Gastroesophageal sphincter (tissue), 4 donors: Measurements from ENCODE around the gene NR2F2. TPM values are rescaled to one million over a fixed set of nuclear protein-coding genes. Genes with fewer than 3 reads are reported as not detected.

Source experiments
- ATAC-seq: fragments of 150-250 bp; one replicate; pipeline ENCODE4 v1.9.1; 2016; ENCODE audit warnings: mild to moderate bottlenecking, moderate library complexity
- H3K27ac ChIP-seq, 4 donors: fragments of 200-600 bp; sonication (generic) in 3 of 4; 1 replicate in 3 of 4; 2 replicates in 1 of 4; pipeline ENCODE4 v1.5.1; 2016 to 2019
- H3K27me3 ChIP-seq: fragments of 200-600 bp; sonication (generic); one replicate; pipeline ENCODE4 v1.5.1; 2019
- H3K36me3 ChIP-seq, 2 donors: fragments of 200-600 bp; sonication (generic); one replicate each; pipeline ENCODE4 v1.5.1; 2019; ENCODE audit warnings: control low read depth in 1 of 2
- H3K4me1 ChIP-seq, 3 donors: fragments of 200-600 bp; sonication (generic); 1 replicate in 2 of 3; 2 replicates in 1 of 3; pipeline ENCODE4 v1.5.1; 2016 to 2019; ENCODE audit warnings: control low read depth in 2 of 3
- H3K4me3 ChIP-seq, 2 donors: fragments of 200-600 bp; sonication (generic); one replicate each; pipeline ENCODE4 v1.5.1; 2019; ENCODE audit warnings: mild to moderate bottlenecking in 1 of 2, moderate library complexity in 1 of 2
- H3K9me3 ChIP-seq, 3 donors: fragments of 200-600 bp; sonication (generic); one replicate each; pipeline ENCODE4 v1.5.1; 2017 to 2019; ENCODE audit warnings: control low read depth in 2 of 3
- CTCF ChIP-seq, 4 experiments: fragments of 200-600 bp in 2 of 4; fragments of 450-650 bp in 2 of 4; sonication (generic) in 1 of 4; IDR thresholded peaks; one replicate each; pipeline ENCODE4 v1.5.1; 2017 to 2019; ENCODE audit warnings: antibody characterized with exemption in 4 of 4, mild to moderate bottlenecking in 2 of 4, moderate library complexity in 2 of 4
- EP300 ChIP-seq: sonication (generic); formaldehyde crosslinking; IDR thresholded peaks from one replicate; pipeline ENCODE4 v1.6.1; 2017; ENCODE audit warnings: antibody characterized with exemption, mild to moderate bottlenecking
- POLR2A ChIP-seq, 2 donors: fragments of 450-650 bp; IDR thresholded peaks; one replicate each; pipeline ENCODE4 v1.6.1; 2017; ENCODE audit warnings: antibody characterized with exemption in 2 of 2, mild to moderate bottlenecking in 2 of 2, moderate library complexity in 1 of 2
- POLR2AphosphoS5 ChIP-seq: sonication (generic); formaldehyde crosslinking; IDR thresholded peaks from one replicate; pipeline ENCODE4 v1.6.1; 2017; ENCODE audit warnings: antibody characterized with exemption
- WGBS, 2 donors: methylation state at CpG; one replicate each; pipeline ENCODE4 v1.1.5; 2018; ENCODE audit warnings: low coverage in 1 of 2; 5-methylcytosine and 5-hydroxymethylcytosine counted together
- total RNA-seq, 4 donors: library from RNA; depleted of rRNA; stranded (reverse); fragments of >200 nt; gene quantifications; one replicate each; pipeline ENCODE4 v1.1.0, GENCODE V29; 2016

Gene NR2F2
- total RNA-seq, 4 donors from 2014 or later = 82.7 to 126 (median 91.8) TPM

- peak overlapping the region in 1 of 2 donors; percentile 40 for H3K4me3 ChIP-seq
- ATAC-seq = no peak
- no peak for TF ChIP-seq POLR2A (IDR thresholded peaks at IDR 0.05)
- no peak for TF ChIP-seq CTCF (IDR thresholded peaks at IDR 0.05)
- peak; percentile 70 for TF ChIP-seq POLR2AphosphoS5
- TF ChIP-seq EP300 = no peak
- no peaks in the 10 kb centered on the region for H3K9me3 ChIP-seq
- H3K4me1 ChIP-seq = peaks cover 0 to 93% (median 19%) of the 10 kb centered on the region in 3 donors
- peak overlapping the region; percentile 75 to 98 (median 94) for H3K27ac ChIP-seq
- H3K36me3 ChIP-seq = no peaks in the 10 kb centered on the region
- WGBS, 2 donors = 40 to 41% methylated on average over 3 to 5 of the region's 12 CpGs
- H3K27me3 ChIP-seq = no peaks in the 10 kb centered on the region
Observed at GRCh38 chr15:96352604-96353405, 22.3 kb downstream of the NR2F2 start.

DNA sequence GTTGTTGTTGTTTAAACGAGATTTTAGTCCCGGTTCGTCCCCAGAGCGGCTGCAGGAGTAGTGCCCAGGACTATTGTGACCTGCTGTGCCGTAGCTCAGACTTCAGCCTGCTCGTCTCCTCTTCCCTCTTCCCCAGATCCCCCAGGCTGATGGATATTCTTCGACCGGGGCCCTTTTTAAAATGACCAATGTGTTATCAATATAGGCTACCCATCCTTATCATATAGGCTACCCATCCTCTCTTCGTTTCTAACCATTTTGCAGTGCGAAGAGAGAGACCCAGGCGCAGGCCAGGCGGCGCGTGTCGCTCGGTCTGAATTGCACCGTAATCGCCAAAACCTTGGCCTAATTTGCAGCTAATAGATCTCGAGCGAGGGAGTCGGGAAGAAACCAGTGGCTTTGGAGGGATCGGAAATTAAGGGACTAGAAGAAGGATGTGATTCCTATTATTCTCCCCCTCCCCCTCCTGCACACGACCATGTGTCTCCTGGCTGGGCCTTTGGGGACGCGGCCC lies 23.0 kb downstream of the NR2F2 start:
- no peaks in the 10 kb centered on the region for H3K27me3 ChIP-seq
- peak overlapping the region; percentile 75 to 98 (median 94) for H3K27ac ChIP-seq
- H3K4me3 ChIP-seq = peak overlapping the region in 1 of 2 donors; percentile 73
- no peaks in the 10 kb centered on the region for H3K36me3 ChIP-seq
- TF ChIP-seq POLR2A (IDR thresholded peaks at IDR 0.05) (no peak), POLR2AphosphoS5 (peak; percentile 10)
- peaks cover 0 to 93% (median 19%) of the 10 kb centered on the region in 3 donors for H3K4me1 ChIP-seq
- no peaks in the 10 kb centered on the region for H3K9me3 ChIP-seq
- WGBS, 2 donors = 37 to 70% methylated on average over 11 to 25 of the region's 25 CpGs
- no peak for ATAC-seq

GRCh38 chr15:96353930-96354730 lies 23.6 kb downstream of the NR2F2 start:
- 0 to 5% methylated on average over 7 to 9 of the region's 67 CpGs for WGBS, 2 donors
- peak; percentile 57 for ATAC-seq
- H3K4me1 ChIP-seq = peaks cover 0 to 93% (median 16%) of the 10 kb centered on the region in 3 donors

GRCh38 chr15:96354731-96355567 lies 24.4 kb downstream of the NR2F2 start:
- peak; percentile 60 for ATAC-seq
- H3K27ac ChIP-seq = peak overlapping the region; percentile 75 to 98 (median 94)
- TF ChIP-seq CTCF (IDR thresholded peaks at IDR 0.05) (peak; percentile 62 to 93 (median 77)), EP300 (no peak), POLR2AphosphoS5 (peak; percentile 87), POLR2A (IDR thresholded peaks at IDR 0.05) (no peak)
- no peaks in the 10 kb centered on the region for H3K36me3 ChIP-seq
- 9 to 24% methylated on average over 8 to 13 of the region's 15 CpGs for WGBS, 2 donors
- no peaks in the 10 kb centered on the region for H3K27me3 ChIP-seq
- peak overlapping the region; percentile 51 to 73 for H3K4me3 ChIP-seq
- no peaks in the 10 kb centered on the region for H3K9me3 ChIP-seq
- peaks cover 0 to 93% (median 18%) of the 10 kb centered on the region in 3 donors for H3K4me1 ChIP-seq

More at GRCh38 chr15:96353930-96354730, 23.6 kb downstream of the NR2F2 start:
- Histone ChIP-seq H3K36me3 (no peaks in the 10 kb centered on the region), H3K4me3 (peak overlapping the region; percentile 51 to 73), H3K27me3 (no peaks in the 10 kb centered on the region), H3K9me3 (no peaks in the 10 kb centered on the region), H3K27ac (peak overlapping the region; percentile 75 to 98 (median 94))
- peak; percentile 11 for TF ChIP-seq POLR2AphosphoS5
- TF ChIP-seq EP300 = no peak
- TF ChIP-seq POLR2A (IDR thresholded peaks at IDR 0.05) = peak; percentile 5 to 6
- TF ChIP-seq CTCF (IDR thresholded peaks at IDR 0.05) = peak; percentile 20 to 78 (median 76)
